ENCODE measurements around the gene REN. TPM values are rescaled to one million over a fixed set of nuclear protein-coding genes. Genes with fewer than 3 reads are reported as not detected.

The REN gene
- total RNA-seq, 1 experiment from 2014 or later = not detected

- no peak overlapping the region for H3K4ac ChIP-seq (ENCODE audit: low read depth, low read length)
- no peak overlapping the region for H2AFZ ChIP-seq (ENCODE audit: low read length)
- H3K4me2 ChIP-seq (ENCODE audit: insufficient read depth, insufficient read length, low read length) = no peak overlapping the region
- H3K4me1 ChIP-seq (ENCODE audit: insufficient read depth, low read length) = no peaks in the 10 kb centered on the region
- Mint-ChIP-seq H3K27me3 (ENCODE audit: low read depth) (peaks cover 17% of the 10 kb centered on the region), H3K9me3 (peaks cover 32 to 37% of the 10 kb centered on the region in 2 experiments), H3K4me3 (no peak overlapping the region), H3K4me1 (no peaks in the 10 kb centered on the region), H3K36me3 (ENCODE audit: insufficient read depth in 1 of 3, low read depth in 3 of 3) (peaks cover 0 to 17% (median 8%) of the 10 kb centered on the region in 3 experiments; a peak in 5 of 7 replicates), H3K27ac (no peak overlapping the region)
- no peak overlapping the region for H4K91ac ChIP-seq (ENCODE audit: insufficient read length, low read depth, low read length)
- H2BK12ac ChIP-seq (ENCODE audit: insufficient read length, low read depth, low read length) = no peak overlapping the region
- H3K14ac ChIP-seq (ENCODE audit: insufficient read depth, low read length) = no peak overlapping the region
- no peaks in the 10 kb centered on the region for H4K20me1 ChIP-seq (ENCODE audit: control insufficient read depth, insufficient read depth, insufficient read length)
- H3K23ac ChIP-seq (ENCODE audit: insufficient read length, low read depth, low read length) = no peak overlapping the region
- H3K9ac ChIP-seq (ENCODE audit: extremely low read depth, insufficient read length, low read length) = no peak overlapping the region
- no peak for TF ChIP-seq CTCF (conservative IDR thresholded peaks at IDR 0.05)
- H3K79me2 ChIP-seq (ENCODE audit: insufficient read depth, low read length) = no peaks in the 10 kb centered on the region
- H2BK5ac ChIP-seq (ENCODE audit: insufficient read length, low read length) = no peak overlapping the region
- H2AK5ac ChIP-seq (ENCODE audit: insufficient read length, low read length) = no peak overlapping the region
- peaks cover 21% of the 10 kb centered on the region for H3K9me3 ChIP-seq (ENCODE audit: control insufficient read depth, low read depth, low read length)
- H2BK20ac ChIP-seq (ENCODE audit: low read depth, low read length, poor library complexity, severe bottlenecking) = no peak overlapping the region
- H3K27me3 ChIP-seq (ENCODE audit: insufficient read depth, low read length) = no peaks in the 10 kb centered on the region
- no peak overlapping the region for H4K5ac ChIP-seq (ENCODE audit: insufficient read length, low read depth, low read length)
- no peak overlapping the region for H2BK120ac ChIP-seq (ENCODE audit: low read depth, low read length, poor library complexity, severe bottlenecking)
- H4K8ac ChIP-seq (replicated peaks; ENCODE audit: insufficient read length, low read depth, low read length) = no peak overlapping the region
- no peak for DNase-seq
- H3K23me2 ChIP-seq (ENCODE audit: insufficient read length, low read depth, low read length, poor library complexity, severe bottlenecking) = no peaks in the 10 kb centered on the region
- H3K79me1 ChIP-seq (ENCODE audit: insufficient read depth, low read depth, low read length, poor library complexity, severe bottlenecking) = no peaks in the 10 kb centered on the region
- no peak overlapping the region for H3K27ac ChIP-seq (ENCODE audit: insufficient read length, low read depth, low read length)
- H2BK15ac ChIP-seq (ENCODE audit: low read depth, low read length) = no peak overlapping the region
- no peak overlapping the region for H3T11ph ChIP-seq (ENCODE audit: low read length)
- no peak overlapping the region for H3K18ac ChIP-seq (ENCODE audit: insufficient read length, low read depth, low read length)
- no CpG with 5 or more reads among the region's 4 CpGs for WGBS (ENCODE audit: extremely low coverage, insufficient read length, low lambda C conversion rate)
- no peak overlapping the region for H3K56ac ChIP-seq (ENCODE audit: insufficient read length, low read depth, low read length)
Observed at GRCh38 chr1:204171751-204172178, 5.6 kb upstream of the REN start.

All from H9 (cell line).